HG03558 (cell line): ENCODE measurements around the gene IDH2.

ENCODE experiments used
- ATAC-seq: cut with Tn5 transposase; IDR thresholded peaks from one replicate; pipeline ENCODE4 v1.9.1; 2021; ENCODE audit warnings: moderate number of reproducible peaks; ENCODE audit not compliant: unreplicated experiment; ENCODE audit errors: extremely low read depth

The IDH2 gene

DNA sequence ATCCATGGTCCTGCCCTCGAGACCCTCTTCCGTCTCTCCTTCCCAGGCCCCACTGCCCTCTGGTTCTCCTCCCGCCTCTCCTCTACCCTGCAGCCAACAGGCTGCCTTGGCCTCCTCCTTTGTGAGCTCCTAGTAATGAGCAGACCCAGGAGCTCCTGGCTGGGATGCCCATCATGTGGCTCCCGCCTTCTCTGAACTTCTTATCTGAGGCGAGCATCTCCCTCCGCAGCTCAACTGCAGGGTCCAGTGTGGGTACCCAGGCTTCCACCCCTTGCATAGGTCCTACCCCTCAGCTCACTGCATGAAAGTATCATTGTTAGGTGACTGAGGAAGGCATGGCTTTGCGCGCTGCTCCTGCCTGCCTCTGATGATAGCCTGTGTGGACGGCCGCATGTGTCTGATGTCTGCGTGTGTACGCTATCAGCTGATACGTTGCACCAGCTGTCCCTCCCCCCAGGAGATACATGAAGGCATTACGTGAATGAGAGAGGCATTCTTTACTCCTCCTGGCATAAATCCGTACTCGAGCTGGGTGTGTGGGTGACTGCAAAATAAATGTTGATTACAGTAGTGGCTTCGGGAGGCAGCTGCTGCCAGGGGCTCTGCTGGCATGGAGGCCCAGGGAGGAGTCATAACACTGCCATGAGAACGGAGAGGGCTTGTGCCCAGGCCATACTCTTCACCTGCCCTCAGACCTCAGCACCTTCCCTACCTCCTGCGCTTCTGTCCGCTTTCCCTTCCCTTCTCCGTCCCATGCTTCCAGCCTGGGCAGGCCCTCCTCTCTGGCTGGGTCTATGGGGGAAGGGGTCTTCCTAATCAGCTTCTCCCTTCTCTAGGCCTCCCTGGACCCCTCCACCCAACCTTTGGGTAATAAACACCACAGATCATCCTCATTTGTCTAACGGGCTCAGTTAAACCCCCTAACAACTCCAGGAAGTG is 52.3 kb downstream of the IDH2 start:
- ATAC-seq = no peak

DNA sequence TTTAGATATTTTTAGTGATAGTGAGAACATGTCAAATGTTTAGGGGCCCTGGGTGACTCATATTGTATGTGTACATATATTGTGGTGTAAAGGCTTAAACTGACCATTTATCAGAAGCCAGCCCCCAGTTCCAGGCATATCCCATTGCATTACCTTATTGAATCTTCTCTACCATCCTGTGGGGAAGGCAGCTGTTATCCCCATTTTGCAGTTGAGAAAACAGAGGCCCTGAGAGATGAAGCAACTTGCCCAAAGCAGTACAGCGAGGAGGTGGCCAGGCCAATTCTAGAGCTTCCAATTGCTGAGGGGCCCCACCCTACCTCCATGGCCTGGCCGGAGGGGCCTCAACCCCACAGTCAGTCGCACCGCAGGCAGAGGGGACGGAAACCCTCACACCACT is 53.2 kb downstream of the IDH2 start:
- no peak for ATAC-seq

DNA sequence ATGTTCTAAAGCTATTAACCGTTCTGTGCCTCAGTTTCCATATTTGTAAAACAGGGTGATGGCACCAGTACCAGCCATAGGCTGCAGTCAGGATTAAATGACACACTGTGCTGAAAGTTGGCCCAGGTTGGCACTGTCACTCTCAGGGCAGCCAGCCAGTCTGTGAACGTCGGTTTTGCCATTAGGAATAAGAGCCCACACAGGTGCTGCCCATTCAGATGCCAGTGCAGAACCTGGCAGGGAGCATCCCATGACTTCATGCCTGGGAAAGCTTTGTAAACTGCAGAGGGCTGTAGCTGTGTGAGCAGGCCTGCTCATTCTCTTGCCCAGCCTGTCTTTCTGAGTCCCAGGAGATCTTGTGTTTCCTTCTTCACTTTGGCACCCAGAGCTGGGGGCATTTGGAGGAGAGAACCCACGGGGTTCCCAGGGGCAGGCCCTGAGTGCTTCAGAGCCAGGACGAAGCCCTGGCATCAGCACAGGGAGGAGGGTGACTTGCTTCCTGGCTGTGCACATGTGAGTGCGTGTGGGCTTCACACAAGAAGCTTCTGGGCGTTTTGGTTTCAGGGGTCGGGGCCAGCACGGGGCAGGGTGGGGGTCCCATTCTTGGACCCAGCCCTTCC is 54.2 kb downstream of the IDH2 start:
- no peak for ATAC-seq

GRCh38 chr15:90046911-90047392 is 55.3 kb downstream of the IDH2 start:
- ATAC-seq = no peak

DNA sequence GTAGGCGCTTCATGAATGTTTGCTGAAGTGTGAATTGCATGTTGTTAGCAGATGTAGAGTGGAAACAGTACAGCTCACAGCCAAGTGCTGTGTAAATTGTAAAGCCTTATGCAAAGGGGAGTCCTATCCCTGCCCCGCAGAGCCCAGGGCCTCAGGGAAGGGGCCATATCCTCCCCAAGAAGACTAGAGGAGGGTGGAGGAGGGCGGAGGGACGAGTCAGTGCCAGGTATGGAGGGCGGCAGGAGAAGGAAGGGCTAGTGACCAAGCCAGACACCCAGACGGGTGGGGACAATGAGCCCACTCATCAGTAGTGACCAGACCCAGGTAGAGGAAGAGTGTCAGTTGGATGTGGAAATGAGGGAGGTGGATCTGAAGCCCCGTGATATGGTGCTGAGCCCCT is 56.0 kb downstream of the IDH2 start:
- ATAC-seq = no peak

GRCh38 chr15:90044916-90045371 is 57.3 kb downstream of the IDH2 start:
- ATAC-seq = no peak

GRCh38 chr15:90044191-90044590 is 58.1 kb downstream of the IDH2 start:
- ATAC-seq = no peak

- ATAC-seq = no peak
Observed at GRCh38 chr15:90043530-90044010, 58.7 kb downstream of the IDH2 start.

- ATAC-seq = no peak
Observed at GRCh38 chr15:90042766-90043529, 59.3 kb downstream of the IDH2 start.

GRCh38 chr15:90042356-90042755 is 59.9 kb downstream of the IDH2 start:
- ATAC-seq = no peak

DNA sequence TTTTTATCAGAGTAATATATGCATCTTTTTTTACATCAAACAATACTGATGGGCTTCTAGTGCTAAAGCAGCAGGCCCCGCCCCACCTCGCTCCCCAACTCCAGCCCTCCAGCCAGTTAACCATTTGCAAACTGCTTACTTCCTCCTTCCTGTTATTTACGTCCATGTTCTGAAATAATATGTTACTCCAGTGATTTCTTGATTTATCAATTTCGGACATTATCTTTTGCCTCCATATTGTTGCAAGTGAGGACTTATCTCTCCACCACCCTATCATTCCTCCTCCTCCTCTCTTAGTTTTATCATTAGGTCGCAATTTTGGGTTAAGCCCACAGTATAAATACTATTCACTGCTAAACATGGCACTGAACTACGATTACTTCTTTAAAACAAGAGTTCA is 61.6 kb downstream of the IDH2 start:
- ATAC-seq = no peak

GRCh38 chr15:90039996-90040395 is 62.3 kb downstream of the IDH2 start:
- ATAC-seq = no peak

- no peak for ATAC-seq
Observed at GRCh38 chr15:90038632-90039095, 63.6 kb downstream of the IDH2 start.

GRCh38 chr15:90037961-90038631 is 64.2 kb downstream of the IDH2 start:
- ATAC-seq = no peak

GRCh38 chr15:90037511-90037860 is 64.8 kb downstream of the IDH2 start:
- no peak for ATAC-seq

DNA sequence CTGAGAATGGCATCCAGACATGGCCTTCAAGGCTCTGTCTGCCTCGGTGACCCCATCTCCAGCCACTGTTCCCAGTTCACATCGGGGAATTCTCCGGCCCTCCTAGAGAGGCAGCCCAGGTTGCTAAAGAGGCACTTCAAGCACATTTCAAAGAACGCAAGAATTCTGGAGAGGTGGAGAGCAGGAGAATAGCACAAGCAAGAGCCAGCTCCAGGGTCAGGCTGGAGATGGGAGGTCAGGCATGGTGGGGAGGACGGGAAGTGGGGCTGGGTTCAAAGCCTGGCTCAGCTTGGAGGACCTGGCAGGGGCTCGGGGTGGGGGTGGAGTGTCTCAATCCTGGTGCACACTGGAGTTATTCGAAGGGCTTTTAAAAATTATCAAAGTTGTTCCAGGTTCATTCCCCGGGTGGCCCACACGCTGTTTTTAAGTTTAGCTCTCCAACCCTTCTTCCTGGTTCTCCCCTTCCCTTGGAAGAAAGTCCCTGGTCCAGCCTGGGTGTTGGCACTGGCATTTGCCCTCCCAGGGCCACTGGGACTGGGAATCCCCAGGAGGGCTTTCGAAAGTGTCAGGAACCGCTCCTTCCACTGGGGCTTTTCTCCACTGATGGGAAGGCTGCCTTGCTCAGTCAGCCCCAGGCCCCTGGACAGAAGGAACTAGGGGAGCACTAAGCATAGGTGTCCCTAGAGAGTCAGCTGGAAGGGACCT is 65.3 kb downstream of the IDH2 start:
- ATAC-seq = no peak

DNA sequence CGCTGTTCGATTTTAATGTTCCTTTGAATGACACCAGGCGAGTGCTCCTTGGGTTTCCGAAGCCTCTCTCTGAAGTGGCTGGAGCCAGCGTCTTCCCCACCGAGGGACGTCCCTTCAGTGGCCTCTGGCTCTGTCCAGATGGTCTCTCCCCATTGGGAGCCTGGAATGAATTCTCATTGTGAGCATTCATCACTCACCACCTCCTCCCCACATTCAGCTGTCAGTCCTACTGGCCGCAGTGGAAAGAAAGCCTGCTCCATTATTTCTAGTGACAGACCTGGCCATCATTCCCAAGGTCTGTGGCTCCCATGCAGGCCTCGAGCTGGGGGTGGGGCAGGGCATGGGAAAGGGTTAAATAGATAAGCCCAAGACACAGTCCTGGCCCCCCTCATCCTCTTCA is 65.9 kb downstream of the IDH2 start:
- no peak for ATAC-seq

GRCh38 chr15:90035840-90036230 is 66.4 kb downstream of the IDH2 start:
- ATAC-seq = no peak

GRCh38 chr15:90035095-90035839 is 67.0 kb downstream of the IDH2 start:
- no peak for ATAC-seq
